Measurements from ENCODE around the gene BMPER.

GRCh38 chr7:33971106-33971505 is 65.8 kb downstream of the BMPER start:
- TF ChIP-seq EP300 (IDR thresholded peaks at IDR 0.05), result no peak
- no peak for TF ChIP-seq POLR2A (IDR thresholded peaks at IDR 0.05; ENCODE audit: low read depth)
- TF ChIP-seq CTCF (IDR thresholded peaks at IDR 0.05), result no peak
- TF ChIP-seq POLR2AphosphoS5 (IDR thresholded peaks at IDR 0.05), result no peak

All from esophagus muscularis mucosa (tissue), 4 donors.